ENCODE results near the gene IL4. TPM values are rescaled to one million over a fixed set of nuclear protein-coding genes. Genes with fewer than 3 reads are reported as not detected.

Gene IL4
- total and polyA plus RNA-seq, 11 donors: not detected

DNA sequence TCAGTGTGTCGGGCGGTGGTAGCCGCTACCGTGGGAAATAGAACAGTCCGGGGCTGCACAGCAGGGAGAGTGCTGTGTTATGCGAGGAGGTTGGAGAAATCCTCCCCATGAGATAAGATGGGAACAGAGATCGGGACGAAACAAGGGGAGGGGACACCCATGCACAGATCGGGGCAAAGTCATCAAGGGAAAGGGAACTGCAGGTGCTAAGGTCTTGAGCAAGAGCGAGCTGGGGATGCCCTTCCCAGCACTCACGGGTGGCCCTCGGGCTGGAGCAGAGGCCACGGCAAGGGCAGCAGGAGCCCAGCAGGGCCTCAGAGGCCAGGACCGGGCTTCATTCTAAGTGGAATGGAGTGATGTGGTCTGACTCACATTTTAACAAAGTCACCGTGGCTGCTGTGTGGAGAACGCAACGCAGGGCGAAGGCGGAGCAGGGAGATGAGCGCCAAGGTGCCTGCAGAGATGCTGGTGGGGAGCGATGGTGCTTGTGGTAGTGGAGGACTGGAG, 8.2 kb upstream of the IL4 start:
- DNase-seq (no peak), ATAC-seq (no peak)
- Histone ChIP-seq H3K27me3 (peaks cover 0 to 4% (median 0%) of the 10 kb centered on the region in 9 donors), H3K4me3 (no peak overlapping the region), H3K9me3 (no peaks in the 10 kb centered on the region), H3K4me1 (no peaks in the 10 kb centered on the region), H3K27ac (no peak overlapping the region), H3K36me3 (no peaks in the 10 kb centered on the region)
- intact Hi-C loops (cut with DNase I): no loop called here
- WGBS, 4 donors: 86 to 88% (median 88%) methylated on average over 21 of the region's 21 CpGs
- no peak for TF ChIP-seq POLR2A (IDR thresholded peaks at IDR 0.05)
- TF ChIP-seq, protein P1, sequence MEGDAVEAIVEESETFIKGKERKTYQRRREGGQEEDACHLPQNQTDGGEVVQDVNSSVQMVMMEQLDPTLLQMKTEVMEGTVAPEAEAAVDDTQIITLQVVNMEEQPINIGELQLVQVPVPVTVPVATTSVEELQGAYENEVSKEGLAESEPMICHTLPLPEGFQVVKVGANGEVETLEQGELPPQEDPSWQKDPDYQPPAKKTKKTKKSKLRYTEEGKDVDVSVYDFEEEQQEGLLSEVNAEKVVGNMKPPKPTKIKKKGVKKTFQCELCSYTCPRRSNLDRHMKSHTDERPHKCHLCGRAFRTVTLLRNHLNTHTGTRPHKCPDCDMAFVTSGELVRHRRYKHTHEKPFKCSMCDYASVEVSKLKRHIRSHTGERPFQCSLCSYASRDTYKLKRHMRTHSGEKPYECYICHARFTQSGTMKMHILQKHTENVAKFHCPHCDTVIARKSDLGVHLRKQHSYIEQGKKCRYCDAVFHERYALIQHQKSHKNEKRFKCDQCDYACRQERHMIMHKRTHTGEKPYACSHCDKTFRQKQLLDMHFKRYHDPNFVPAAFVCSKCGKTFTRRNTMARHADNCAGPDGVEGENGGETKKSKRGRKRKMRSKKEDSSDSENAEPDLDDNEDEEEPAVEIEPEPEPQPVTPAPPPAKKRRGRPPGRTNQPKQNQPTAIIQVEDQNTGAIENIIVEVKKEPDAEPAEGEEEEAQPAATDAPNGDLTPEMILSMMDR (IDR thresholded peaks at IDR 0.05): no peak

DNA sequence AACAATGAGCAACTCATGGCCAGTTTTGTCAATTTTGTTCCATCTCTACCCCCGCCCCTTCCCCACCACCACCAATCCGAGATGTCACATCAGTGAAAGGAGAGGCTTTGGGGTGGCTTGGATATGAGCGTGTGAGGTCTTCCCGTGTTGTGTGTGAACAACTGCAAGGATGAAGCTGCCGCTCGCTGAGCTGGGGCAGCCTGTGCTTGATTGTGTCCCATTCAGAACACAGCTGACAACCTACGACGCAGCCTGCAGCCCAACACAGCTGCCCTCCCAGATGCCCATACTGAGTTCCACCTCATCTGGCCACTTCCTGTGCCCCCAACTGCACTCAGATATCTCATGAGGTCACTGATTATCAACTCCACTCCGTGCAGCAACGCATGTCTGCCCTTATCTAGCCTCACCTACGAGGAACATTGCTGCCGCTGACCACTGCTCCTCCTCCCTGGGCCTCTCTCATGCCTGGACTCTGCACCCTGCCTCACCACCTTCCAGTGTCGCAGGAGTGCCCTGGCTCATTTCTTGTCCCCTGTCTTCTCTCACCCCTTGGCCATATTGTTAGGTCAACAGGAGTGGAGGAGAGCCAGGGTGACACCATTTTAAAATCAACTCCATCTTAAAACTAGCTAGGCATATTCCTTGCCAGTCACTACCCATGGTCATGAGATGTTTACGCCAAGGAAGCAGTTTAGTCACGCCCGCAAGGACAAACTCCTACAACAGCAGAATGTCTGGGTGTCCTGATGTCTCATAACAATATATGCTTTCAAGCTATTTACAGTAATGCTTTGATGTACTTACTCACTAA, 7.3 kb upstream of the IL4 start:
- Histone ChIP-seq H3K4me3 (no peak overlapping the region), H3K36me3 (no peaks in the 10 kb centered on the region), H3K27ac (no peak overlapping the region), H3K27me3 (peaks cover 0 to 4% (median 0%) of the 10 kb centered on the region in 9 donors), H3K4me1 (no peaks in the 10 kb centered on the region), H3K9me3 (no peaks in the 10 kb centered on the region)
- TF ChIP-seq, protein P1 (IDR thresholded peaks at IDR 0.05): no peak
- no peak for TF ChIP-seq POLR2A (IDR thresholded peaks at IDR 0.05)
- WGBS, 4 donors: 75 to 82% (median 79%) methylated on average over 16 of the region's 16 CpGs
- ATAC-seq (no peak), DNase-seq (no peak)
- intact Hi-C loops (cut with DNase I): no loop called here

DNA sequence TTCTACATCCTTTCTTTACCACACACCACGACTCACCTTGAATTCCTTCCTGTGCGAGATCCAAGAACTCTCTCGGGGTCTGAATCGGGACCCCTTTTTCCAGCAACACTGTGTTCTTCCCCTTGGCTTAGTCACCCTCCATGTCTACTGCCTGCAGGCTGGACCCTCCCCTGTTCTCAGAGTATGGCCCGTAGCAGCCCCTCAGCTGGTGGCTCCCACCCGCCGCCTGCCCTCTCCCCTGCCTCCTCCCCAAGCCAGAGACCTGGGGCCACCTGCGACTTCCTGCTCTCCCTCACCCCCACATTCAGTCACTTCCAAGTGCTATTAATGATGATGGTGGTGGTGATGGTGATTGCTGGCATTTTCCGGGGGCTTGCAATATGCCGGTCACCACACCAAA, 6.5 kb upstream of the IL4 start:
- WGBS, 4 donors: 86 to 92% (median 88%) methylated on average over 10 of the region's 10 CpGs
- intact Hi-C loops (cut with DNase I): no loop called here
- H3K27ac ChIP-seq: no peak overlapping the region
- no peak overlapping the region for H3K4me3 ChIP-seq
- H3K27me3 ChIP-seq: peaks cover 0 to 4% (median 0%) of the 10 kb centered on the region in 9 donors
- H3K9me3 ChIP-seq: no peaks in the 10 kb centered on the region
- DNase-seq: no peak
- no peaks in the 10 kb centered on the region for H3K4me1 ChIP-seq
- no peak for TF ChIP-seq POLR2A (IDR thresholded peaks at IDR 0.05)
- TF ChIP-seq, protein P1 (IDR thresholded peaks at IDR 0.05): no peak
- ATAC-seq: no peak
- no peaks in the 10 kb centered on the region for H3K36me3 ChIP-seq

GRCh38 chr5:132667761-132668705, 5.8 kb upstream of the IL4 start:
- no peak for ATAC-seq
- Histone ChIP-seq H3K36me3 (no peaks in the 10 kb centered on the region), H3K4me1 (no peaks in the 10 kb centered on the region), H3K27me3 (peaks cover 0 to 4% (median 0%) of the 10 kb centered on the region in 9 donors), H3K4me3 (no peak overlapping the region), H3K27ac (no peak overlapping the region), H3K9me3 (no peaks in the 10 kb centered on the region)
- intact Hi-C loops (cut with DNase I): no loop called here
- no peak for DNase-seq
- 76 to 80% (median 78%) methylated on average over 21 to 22 of the region's 22 CpGs for WGBS, 4 donors
- TF ChIP-seq, protein P1 (IDR thresholded peaks at IDR 0.05): no peak
- no peak for TF ChIP-seq POLR2A (IDR thresholded peaks at IDR 0.05)
